GM12892 (cell line): ENCODE results near the gene UROS.

Experiments
- POLR2A ChIP-seq: IDR thresholded peaks from 2 replicates; pipeline ENCODE4 v1.6.1; 2011; ENCODE audit warnings: low read depth, low read length, control low read depth
- TAF1 ChIP-seq: IDR thresholded peaks from 2 replicates; pipeline ENCODE4 v1.6.1; 2011; ENCODE audit warnings: low read depth, mild to moderate bottlenecking, control low read depth, low read length, borderline replicate concordance

DNA sequence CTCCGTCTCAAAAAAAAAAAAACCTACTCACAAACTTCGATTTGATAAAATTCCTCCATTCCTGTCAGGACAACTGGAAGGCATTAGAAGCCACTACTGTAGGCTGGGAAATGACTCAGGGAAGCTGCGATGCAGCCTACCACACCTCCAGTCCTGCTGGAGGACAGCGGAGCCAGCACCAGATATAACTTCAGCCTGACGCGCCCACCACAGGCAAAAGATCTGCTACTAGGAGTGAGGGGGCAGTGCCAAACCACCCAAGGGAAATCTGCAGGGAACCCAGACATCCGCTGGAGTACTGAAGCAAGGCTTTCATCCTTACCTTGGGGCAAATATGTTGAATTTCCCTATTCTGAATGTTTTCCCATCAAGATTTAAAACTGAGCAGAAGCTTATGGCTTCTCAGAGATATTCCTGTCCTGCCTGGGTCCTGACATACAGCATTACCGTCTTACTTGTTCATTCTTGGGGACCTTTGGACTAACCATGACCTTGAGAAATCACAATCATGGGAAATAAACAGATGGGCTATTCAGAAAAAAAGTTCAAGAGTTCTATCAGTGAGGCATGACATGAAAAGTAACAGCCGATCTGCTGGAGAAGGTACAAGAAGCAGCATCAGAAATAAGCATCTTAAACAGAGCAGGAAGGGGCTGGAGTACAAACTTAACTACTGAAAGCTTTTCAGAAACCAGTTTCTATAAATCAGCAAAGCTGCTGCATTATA is 20.7 kb upstream of the UROS start:
- no peak for TF ChIP-seq TAF1
- TF ChIP-seq POLR2A: no peak
